ES-I3 (cell line): ENCODE data around the gene TUBGCP2.

Experiments
- H3K36me3 ChIP-seq: 2 replicates; pipeline ENCODE4 v1.6.1; 2013; ENCODE audit warnings: mild to moderate bottlenecking, low read length, control low read depth, moderate library complexity; ENCODE audit not compliant: insufficient read depth
- H3K4me1 ChIP-seq: 2 replicates; pipeline ENCODE4 v1.6.1; 2013; ENCODE audit warnings: mild to moderate bottlenecking, control low read depth, low read length; ENCODE audit not compliant: insufficient read depth
- H3K9ac ChIP-seq: 2 replicates; pipeline ENCODE4 v1.6.1; 2013; ENCODE audit warnings: low read depth, mild to moderate bottlenecking, low read length, moderate library complexity
- H3K9me3 ChIP-seq: 2 replicates; pipeline ENCODE4 v1.6.1; 2013; ENCODE audit warnings: mild to moderate bottlenecking, low read length, moderate library complexity; ENCODE audit not compliant: control insufficient read depth, insufficient read depth

TUBGCP2 gene

GRCh38 chr10:133349577-133350011 is 40.9 kb upstream of the TUBGCP2 start:
- Histone ChIP-seq H3K4me1 (peaks cover 3% of the 10 kb centered on the region; the same call in 1 of the 2 replicates), H3K9ac (no peak overlapping the region), H3K9me3 (no peaks in the 10 kb centered on the region), H3K36me3 (no peaks in the 10 kb centered on the region)

GRCh38 chr10:133349160-133349568 is 40.5 kb upstream of the TUBGCP2 start:
- H3K36me3 ChIP-seq: no peaks in the 10 kb centered on the region
- no peak overlapping the region for H3K9ac ChIP-seq
- H3K4me1 ChIP-seq: peaks cover 3% of the 10 kb centered on the region; the same call in 1 of the 2 replicates
- no peaks in the 10 kb centered on the region for H3K9me3 ChIP-seq

GRCh38 chr10:133347710-133348517 is 39.2 kb upstream of the TUBGCP2 start:
- H3K36me3 ChIP-seq: no peaks in the 10 kb centered on the region
- no peaks in the 10 kb centered on the region for H3K9me3 ChIP-seq
- H3K4me1 ChIP-seq: peaks cover 11% of the 10 kb centered on the region
- no peak overlapping the region for H3K9ac ChIP-seq

- Histone ChIP-seq H3K9me3 (no peaks in the 10 kb centered on the region), H3K36me3 (no peaks in the 10 kb centered on the region), H3K4me1 (peaks cover 11% of the 10 kb centered on the region), H3K9ac (no peak overlapping the region)
Measured at GRCh38 chr10:133346413-133346812, 37.7 kb upstream of the TUBGCP2 start.

GRCh38 chr10:133344236-133344635 is 35.6 kb upstream of the TUBGCP2 start:
- no peak overlapping the region for H3K9ac ChIP-seq
- peaks cover 11% of the 10 kb centered on the region for H3K4me1 ChIP-seq
- H3K36me3 ChIP-seq: no peaks in the 10 kb centered on the region
- H3K9me3 ChIP-seq: no peaks in the 10 kb centered on the region

DNA sequence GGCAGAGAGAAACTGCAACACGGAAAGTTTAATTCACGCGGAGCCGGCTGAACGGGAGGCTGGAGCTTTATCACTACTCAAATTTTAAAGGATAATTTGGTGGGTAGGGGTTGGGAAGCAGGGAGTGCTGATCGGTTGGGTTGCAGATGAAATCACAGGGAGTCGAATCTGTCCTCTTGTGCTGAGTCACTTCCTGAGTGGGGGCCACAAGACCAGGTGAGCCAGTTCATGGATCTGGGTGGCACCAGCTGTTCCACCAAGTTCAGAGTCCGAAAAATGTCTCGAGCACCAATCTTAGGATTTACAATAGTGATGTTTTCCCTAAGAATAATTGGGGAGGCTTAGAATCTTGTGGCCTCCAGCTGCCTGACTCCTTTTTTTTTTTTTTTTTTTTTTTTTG is 34.9 kb upstream of the TUBGCP2 start:
- no peaks in the 10 kb centered on the region for H3K9me3 ChIP-seq
- H3K9ac ChIP-seq: no peak overlapping the region
- H3K36me3 ChIP-seq: no peaks in the 10 kb centered on the region
- H3K4me1 ChIP-seq: peaks cover 11% of the 10 kb centered on the region

DNA sequence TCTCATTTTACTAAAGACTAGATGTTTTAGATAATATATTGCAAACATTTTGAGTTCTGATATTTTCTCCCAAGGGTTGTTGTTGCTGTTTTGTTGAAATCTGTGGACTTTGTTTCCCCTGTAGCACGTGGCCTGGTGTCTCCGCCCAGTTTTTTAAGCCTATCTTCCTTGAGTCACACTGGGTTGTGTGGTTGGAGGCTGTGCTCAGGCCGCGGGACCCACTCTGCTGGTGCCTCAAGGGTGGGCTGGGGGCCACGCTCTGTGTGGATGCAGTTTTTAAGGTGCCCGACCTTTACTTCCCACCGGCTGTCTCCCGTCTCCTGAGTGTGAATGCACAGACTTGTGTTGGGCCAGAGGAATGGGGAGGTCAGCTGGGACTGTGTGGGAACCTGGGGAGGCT is 34.3 kb upstream of the TUBGCP2 start:
- Histone ChIP-seq H3K36me3 (no peaks in the 10 kb centered on the region), H3K9ac (no peak overlapping the region), H3K4me1 (peaks cover 8% of the 10 kb centered on the region), H3K9me3 (no peaks in the 10 kb centered on the region)

DNA sequence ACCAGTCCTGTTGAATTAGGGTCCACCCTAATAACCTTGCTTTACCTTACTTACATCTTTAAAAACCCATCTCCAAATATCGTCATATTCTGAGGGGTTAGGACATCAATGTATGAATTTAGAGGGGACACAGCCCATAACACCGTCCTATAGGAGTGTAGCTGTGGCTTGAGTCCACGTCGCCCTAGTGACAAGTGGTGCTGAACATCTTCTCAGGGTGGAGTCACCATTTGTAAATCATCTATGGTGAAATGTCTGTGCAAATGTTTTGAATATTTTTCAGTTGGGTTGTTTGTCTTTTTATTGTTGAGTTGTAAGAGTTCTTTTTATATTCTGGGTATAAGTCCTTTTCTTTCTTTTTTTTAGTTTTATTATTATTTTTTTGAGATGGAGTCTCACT is 33.3 kb upstream of the TUBGCP2 start:
- no peaks in the 10 kb centered on the region for H3K9me3 ChIP-seq
- H3K4me1 ChIP-seq: peaks cover 8% of the 10 kb centered on the region
- no peak overlapping the region for H3K9ac ChIP-seq
- no peaks in the 10 kb centered on the region for H3K36me3 ChIP-seq

GRCh38 chr10:133339708-133340380 is 31.2 kb upstream of the TUBGCP2 start:
- peaks cover 8% of the 10 kb centered on the region for H3K4me1 ChIP-seq
- H3K9me3 ChIP-seq: no peaks in the 10 kb centered on the region
- no peak overlapping the region for H3K9ac ChIP-seq
- no peaks in the 10 kb centered on the region for H3K36me3 ChIP-seq

DNA sequence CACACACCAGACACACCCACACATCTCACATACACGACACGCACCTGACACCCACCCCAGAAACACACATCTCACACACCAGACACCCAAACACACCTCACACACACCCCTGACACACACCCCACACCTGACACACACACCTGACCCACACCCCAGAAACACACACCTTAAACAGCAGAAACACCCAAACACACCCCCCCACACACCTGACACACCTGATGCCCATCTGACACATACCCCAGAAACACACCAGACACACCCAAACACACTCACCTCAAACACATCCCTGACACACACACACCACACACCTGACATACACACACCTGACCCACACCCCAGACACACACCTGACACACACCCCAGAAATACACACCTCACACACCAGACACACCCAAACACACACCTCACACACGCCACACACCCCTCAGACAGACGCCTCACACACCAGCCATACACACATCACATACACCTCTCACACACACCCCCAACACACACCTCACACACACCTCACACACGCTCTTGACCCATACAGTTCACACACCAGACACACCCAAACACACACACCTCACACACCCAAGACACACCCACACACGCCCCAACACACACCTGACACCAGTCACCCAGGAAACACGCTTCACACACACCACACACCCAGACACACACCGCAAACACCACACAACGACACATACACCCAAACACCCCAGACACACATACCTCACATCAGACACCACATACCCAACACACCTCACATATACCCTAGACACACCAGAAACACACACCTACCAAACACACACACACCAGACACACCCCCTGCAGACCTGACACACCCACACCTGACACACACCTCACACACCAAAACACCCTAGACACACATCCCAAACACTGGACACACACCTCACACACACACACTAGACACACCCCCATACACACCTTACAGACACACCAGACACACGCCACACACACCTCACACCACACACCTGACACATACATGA is 29.7 kb upstream of the TUBGCP2 start:
- no peak overlapping the region for H3K9ac ChIP-seq
- H3K36me3 ChIP-seq: no peaks in the 10 kb centered on the region
- no peaks in the 10 kb centered on the region; the same call in 1 of the 2 replicates for H3K9me3 ChIP-seq
- peaks cover 4% of the 10 kb centered on the region for H3K4me1 ChIP-seq

DNA sequence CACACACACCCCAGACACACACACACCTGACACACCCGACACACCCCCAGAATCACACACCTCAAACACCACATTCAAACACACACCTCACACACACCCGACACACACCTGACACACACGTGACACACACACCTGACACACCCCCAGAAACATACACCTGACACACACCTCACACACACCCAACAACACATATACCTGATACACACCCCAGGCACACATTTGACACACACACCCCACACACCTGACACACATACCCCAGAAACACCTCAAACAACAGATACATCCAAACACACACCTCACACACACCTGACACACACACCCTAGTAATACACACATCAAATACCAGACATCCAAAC is 28.7 kb upstream of the TUBGCP2 start:
- no peaks in the 10 kb centered on the region for H3K4me1 ChIP-seq
- H3K9ac ChIP-seq: no peak overlapping the region
- H3K9me3 ChIP-seq: no peaks in the 10 kb centered on the region; the same call in 1 of the 2 replicates
- no peaks in the 10 kb centered on the region for H3K36me3 ChIP-seq

DNA sequence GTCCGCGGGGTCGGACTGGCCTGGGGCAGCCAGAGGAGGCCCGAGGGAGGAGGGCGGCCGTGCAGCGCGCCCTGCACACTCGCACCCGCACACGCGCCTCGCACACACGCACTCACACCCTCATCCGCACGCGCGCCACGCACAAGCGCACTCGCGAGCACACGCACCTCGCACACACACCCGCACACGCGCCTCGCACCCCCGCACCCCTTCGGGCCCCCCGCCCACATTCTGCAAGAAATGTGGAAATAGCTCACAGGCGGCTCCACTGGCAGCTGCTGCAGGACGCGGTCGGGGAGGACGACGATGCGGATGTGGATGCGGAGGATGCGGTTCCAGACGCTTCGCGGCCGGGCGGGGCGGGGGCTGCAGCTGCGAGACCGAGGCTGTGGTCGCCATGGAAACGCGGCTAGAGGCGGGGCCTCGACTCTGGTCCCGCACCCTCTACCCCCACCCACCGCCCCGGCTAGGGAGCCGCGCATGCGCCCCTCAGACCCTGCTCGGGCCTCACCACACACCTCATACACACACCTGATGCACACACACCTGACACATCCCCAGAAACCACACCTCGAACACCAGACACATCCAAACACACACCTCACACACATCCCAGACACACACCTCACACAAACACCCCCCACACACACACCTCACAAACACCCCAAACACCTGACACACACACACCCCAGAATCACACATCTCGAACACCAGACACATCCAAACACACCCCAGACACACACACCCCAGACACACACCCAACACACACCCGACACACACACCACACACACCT is 28.1 kb upstream of the TUBGCP2 start, which contains the start of gene CALY:
Gene CALY (minus strand): TSS at position 320 of the 793 bp plus-strand sequence. CDS start 7,907 bp downstream, outside the sequence.
- Histone ChIP-seq H3K36me3 (no peaks in the 10 kb centered on the region), H3K4me1 (no peaks in the 10 kb centered on the region), H3K9ac (peak within 1 kb of the TSS; percentile 34; the same call in 1 of the 2 replicates), H3K9me3 (no peaks in the 10 kb centered on the region; the same call in 1 of the 2 replicates)

DNA sequence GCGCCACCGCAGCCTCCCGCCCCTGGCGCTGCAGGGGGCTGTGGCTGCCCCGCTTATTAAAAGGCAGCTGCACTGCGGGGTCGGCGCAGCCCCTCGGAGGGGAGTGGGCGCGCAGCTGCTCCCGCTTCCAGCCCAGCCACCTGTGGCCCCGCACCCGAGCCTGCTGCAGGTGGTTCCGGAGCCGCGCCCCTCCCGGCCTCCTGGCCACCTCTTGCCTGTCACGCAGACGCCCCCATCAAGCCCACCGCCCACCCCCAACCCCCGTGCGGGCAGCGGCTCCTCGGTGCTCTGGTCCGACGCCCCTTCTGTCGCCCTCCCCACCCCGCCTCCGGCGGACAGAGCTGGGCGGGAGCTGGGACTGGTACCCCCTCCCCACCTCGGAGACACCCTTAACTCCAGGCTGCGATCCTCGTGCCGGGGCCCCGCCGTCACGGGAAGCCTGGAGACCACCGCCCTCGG is 27.5 kb upstream of the TUBGCP2 start:
- no peaks in the 10 kb centered on the region; the same call in 1 of the 2 replicates for H3K9me3 ChIP-seq
- no peaks in the 10 kb centered on the region for H3K36me3 ChIP-seq
- no peaks in the 10 kb centered on the region for H3K4me1 ChIP-seq
- H3K9ac ChIP-seq: no peak overlapping the region; the same call in 1 of the 2 replicates
